Gastroesophageal sphincter (tissue), 4 donors: ENCODE measurements around the gene RGL1. TPM values are rescaled to one million over a fixed set of nuclear protein-coding genes. Genes with fewer than 3 reads are reported as not detected.

Source experiments
- ATAC-seq: fragments of 150-250 bp; one replicate; pipeline ENCODE4 v1.9.1; 2016; ENCODE audit warnings: mild to moderate bottlenecking, moderate library complexity
- H3K27ac ChIP-seq, 4 donors: fragments of 200-600 bp; sonication (generic) in 3 of 4; 1 replicate in 3 of 4; 2 replicates in 1 of 4; pipeline ENCODE4 v1.5.1; 2016 to 2019
- H3K27me3 ChIP-seq: fragments of 200-600 bp; sonication (generic); one replicate; pipeline ENCODE4 v1.5.1; 2019
- H3K36me3 ChIP-seq, 2 donors: fragments of 200-600 bp; sonication (generic); one replicate each; pipeline ENCODE4 v1.5.1; 2019; ENCODE audit warnings: control low read depth in 1 of 2
- H3K4me1 ChIP-seq, 3 donors: fragments of 200-600 bp; sonication (generic); 1 replicate in 2 of 3; 2 replicates in 1 of 3; pipeline ENCODE4 v1.5.1; 2016 to 2019; ENCODE audit warnings: control low read depth in 2 of 3
- H3K4me3 ChIP-seq, 2 donors: fragments of 200-600 bp; sonication (generic); one replicate each; pipeline ENCODE4 v1.5.1; 2019; ENCODE audit warnings: mild to moderate bottlenecking in 1 of 2, moderate library complexity in 1 of 2
- H3K9me3 ChIP-seq, 3 donors: fragments of 200-600 bp; sonication (generic); one replicate each; pipeline ENCODE4 v1.5.1; 2017 to 2019; ENCODE audit warnings: control low read depth in 2 of 3
- EP300 ChIP-seq: sonication (generic); formaldehyde crosslinking; IDR thresholded peaks from one replicate; pipeline ENCODE4 v1.6.1; 2017; ENCODE audit warnings: antibody characterized with exemption, mild to moderate bottlenecking
- POLR2A ChIP-seq, 2 donors: fragments of 450-650 bp; IDR thresholded peaks; one replicate each; pipeline ENCODE4 v1.6.1; 2017; ENCODE audit warnings: antibody characterized with exemption in 2 of 2, mild to moderate bottlenecking in 2 of 2, moderate library complexity in 1 of 2
- POLR2AphosphoS5 ChIP-seq: sonication (generic); formaldehyde crosslinking; IDR thresholded peaks from one replicate; pipeline ENCODE4 v1.6.1; 2017; ENCODE audit warnings: antibody characterized with exemption
- WGBS, 2 donors: methylation state at CpG; one replicate each; pipeline ENCODE4 v1.1.5; 2018; ENCODE audit warnings: low coverage in 1 of 2; 5-methylcytosine and 5-hydroxymethylcytosine counted together
- total RNA-seq, 4 donors: library from RNA; depleted of rRNA; stranded (reverse); fragments of >200 nt; gene quantifications; one replicate each; pipeline ENCODE4 v1.1.0, GENCODE V29; 2016
- TF ChIP-seq, protein P1 (sequence below), 4 experiments: fragments of 200-600 bp in 2 of 4; fragments of 450-650 bp in 2 of 4; sonication (generic) in 1 of 4; IDR thresholded peaks; one replicate each; pipeline ENCODE4 v1.5.1; 2017 to 2019; ENCODE audit warnings: antibody characterized with exemption in 4 of 4, mild to moderate bottlenecking in 2 of 4, moderate library complexity in 2 of 4

Gene RGL1
- total RNA-seq, 4 donors from 2014 or later = 31.3 to 57.8 (median 38.9) TPM

DNA sequence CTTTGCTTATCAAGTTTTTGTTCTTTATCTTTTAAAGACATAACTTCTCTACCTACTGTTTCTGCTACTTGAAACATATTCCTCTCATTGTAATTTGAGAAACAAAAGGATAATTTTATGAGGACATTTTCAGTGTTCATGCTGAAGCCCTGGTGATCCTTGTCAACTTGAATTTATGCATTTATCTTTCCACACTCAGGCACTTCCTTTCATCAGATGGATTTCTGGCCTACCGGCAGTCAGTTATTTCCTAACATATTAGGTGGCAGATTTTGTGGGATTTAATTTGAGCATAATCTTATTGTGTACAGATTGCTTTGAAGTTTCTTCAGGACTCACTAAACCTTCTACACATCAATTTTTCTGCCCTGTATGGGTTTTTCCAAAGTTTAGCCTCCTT lies 75.0 kb downstream of the RGL1 start:
- H3K9me3 ChIP-seq = no peaks in the 10 kb centered on the region
- TF ChIP-seq POLR2A (IDR thresholded peaks at IDR 0.05) = no peak
- no peak for TF ChIP-seq POLR2AphosphoS5
- no peak for TF ChIP-seq EP300
- TF ChIP-seq, protein P1, sequence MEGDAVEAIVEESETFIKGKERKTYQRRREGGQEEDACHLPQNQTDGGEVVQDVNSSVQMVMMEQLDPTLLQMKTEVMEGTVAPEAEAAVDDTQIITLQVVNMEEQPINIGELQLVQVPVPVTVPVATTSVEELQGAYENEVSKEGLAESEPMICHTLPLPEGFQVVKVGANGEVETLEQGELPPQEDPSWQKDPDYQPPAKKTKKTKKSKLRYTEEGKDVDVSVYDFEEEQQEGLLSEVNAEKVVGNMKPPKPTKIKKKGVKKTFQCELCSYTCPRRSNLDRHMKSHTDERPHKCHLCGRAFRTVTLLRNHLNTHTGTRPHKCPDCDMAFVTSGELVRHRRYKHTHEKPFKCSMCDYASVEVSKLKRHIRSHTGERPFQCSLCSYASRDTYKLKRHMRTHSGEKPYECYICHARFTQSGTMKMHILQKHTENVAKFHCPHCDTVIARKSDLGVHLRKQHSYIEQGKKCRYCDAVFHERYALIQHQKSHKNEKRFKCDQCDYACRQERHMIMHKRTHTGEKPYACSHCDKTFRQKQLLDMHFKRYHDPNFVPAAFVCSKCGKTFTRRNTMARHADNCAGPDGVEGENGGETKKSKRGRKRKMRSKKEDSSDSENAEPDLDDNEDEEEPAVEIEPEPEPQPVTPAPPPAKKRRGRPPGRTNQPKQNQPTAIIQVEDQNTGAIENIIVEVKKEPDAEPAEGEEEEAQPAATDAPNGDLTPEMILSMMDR (IDR thresholded peaks at IDR 0.05) = no peak
- ATAC-seq = no peak
- H3K27me3 ChIP-seq = no peaks in the 10 kb centered on the region
- 38% methylated on average over 1 of the region's 1 CpG; no CpG with 5 or more reads in 1 of the 2 donors for WGBS, 2 donors
- H3K36me3 ChIP-seq = peaks cover 4 to 32% of the 10 kb centered on the region in 2 donors
- no peak overlapping the region for H3K4me3 ChIP-seq
- peaks cover 11 to 80% (median 25%) of the 10 kb centered on the region in 3 donors for H3K4me1 ChIP-seq
- H3K27ac ChIP-seq = peak overlapping the region in 3 of 4 donors; percentile 21 to 50 (median 36)

DNA sequence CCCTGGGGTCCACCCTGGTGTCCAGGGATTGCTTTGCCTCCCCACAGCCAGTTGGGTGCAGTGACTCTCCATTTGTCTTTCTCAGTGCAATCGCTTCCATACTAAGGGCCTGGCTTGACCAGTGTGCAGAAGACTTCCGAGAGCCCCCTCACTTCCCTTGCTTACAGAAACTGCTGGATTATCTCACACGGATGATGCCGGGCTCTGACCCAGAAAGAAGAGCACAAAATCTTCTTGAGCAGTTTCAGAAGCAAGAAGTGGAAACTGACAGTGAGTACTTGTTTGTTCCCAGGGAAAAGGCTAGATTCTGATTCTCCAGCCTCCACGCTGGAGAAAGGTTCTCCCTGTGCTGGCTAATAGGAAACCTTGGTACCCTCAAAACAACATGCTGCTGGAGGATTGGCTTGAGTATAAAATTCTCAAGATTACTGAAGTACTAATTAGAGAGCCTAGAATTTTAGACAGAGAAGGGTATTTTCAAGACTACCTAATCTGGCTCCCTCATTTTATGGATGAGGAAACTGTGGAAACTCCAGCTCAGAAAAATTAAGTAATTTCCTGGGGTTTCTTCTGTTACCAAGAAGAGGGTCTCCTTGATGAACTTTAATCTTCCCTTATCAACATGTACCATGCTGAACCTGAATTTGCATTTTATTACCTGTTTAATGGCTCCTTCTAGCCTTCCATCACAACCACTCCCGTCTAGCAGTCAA lies 75.8 kb downstream of the RGL1 start:
- H3K27me3 ChIP-seq = no peaks in the 10 kb centered on the region
- H3K9me3 ChIP-seq = no peaks in the 10 kb centered on the region
- H3K27ac ChIP-seq = peak overlapping the region in 3 of 4 donors; percentile 21 to 50 (median 36)
- TF ChIP-seq EP300 (no peak), POLR2A (IDR thresholded peaks at IDR 0.05) (no peak)
- TF ChIP-seq, protein P1 (IDR thresholded peaks at IDR 0.05) = no peak
- H3K36me3 ChIP-seq = peaks cover 4 to 39% of the 10 kb centered on the region in 2 donors
- no peak overlapping the region for H3K4me3 ChIP-seq
- ATAC-seq = no peak
- H3K4me1 ChIP-seq = peaks cover 11 to 77% (median 25%) of the 10 kb centered on the region in 3 donors
- 90 to 100% methylated on average over 2 of the region's 6 CpGs for WGBS, 2 donors

DNA sequence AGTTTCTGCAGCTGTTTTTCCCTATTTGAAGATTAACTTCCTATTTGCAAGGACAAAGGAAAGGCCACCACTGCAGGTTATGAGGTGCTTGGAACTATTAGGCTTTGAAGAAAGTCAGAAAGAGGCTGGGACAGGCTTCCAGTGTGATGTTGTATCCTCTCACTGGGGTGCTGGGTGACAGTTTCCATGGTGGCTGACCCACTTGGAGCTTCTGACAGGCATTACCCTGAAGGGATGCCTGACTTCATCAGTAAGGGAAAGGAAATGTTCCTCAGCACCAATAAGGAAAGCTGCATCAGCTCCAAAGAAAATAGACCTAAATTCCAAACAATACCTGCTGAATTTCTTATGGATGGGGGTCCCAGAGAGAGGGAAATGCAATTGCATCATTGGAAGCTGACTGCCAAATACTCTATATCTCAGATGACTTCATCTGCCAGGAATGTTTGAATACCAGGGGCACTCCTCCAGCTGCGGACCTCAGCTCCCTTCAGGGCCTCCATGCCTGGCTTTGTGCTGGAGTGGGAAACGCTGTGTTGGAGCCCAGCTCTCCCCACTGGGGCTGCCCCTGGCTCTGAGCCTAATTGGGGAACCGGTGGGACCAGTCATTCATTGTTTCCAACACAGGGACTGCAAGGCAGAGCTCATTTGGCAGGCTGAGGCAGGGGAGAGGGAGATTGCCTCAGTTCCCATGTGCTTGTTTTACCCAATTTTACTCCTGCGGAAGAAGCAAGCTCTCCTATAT lies 76.6 kb downstream of the RGL1 start:
- H3K4me1 ChIP-seq = peaks cover 14 to 76% (median 19%) of the 10 kb centered on the region in 3 donors
- peak; percentile 56 for ATAC-seq
- H3K27ac ChIP-seq = peak overlapping the region in 3 of 4 donors; percentile 21 to 50 (median 36)
- 32% methylated on average over 4 of the region's 4 CpGs; no CpG with 5 or more reads in 1 of the 2 donors for WGBS, 2 donors
- TF ChIP-seq POLR2A (IDR thresholded peaks at IDR 0.05) (no peak), EP300 (no peak), POLR2AphosphoS5 (no peak)
- TF ChIP-seq, protein P1 (IDR thresholded peaks at IDR 0.05) = no peak
- no peak overlapping the region for H3K4me3 ChIP-seq
- H3K9me3 ChIP-seq = no peaks in the 10 kb centered on the region
- H3K27me3 ChIP-seq = no peaks in the 10 kb centered on the region
- peaks cover 4 to 39% of the 10 kb centered on the region in 2 donors for H3K36me3 ChIP-seq

DNA sequence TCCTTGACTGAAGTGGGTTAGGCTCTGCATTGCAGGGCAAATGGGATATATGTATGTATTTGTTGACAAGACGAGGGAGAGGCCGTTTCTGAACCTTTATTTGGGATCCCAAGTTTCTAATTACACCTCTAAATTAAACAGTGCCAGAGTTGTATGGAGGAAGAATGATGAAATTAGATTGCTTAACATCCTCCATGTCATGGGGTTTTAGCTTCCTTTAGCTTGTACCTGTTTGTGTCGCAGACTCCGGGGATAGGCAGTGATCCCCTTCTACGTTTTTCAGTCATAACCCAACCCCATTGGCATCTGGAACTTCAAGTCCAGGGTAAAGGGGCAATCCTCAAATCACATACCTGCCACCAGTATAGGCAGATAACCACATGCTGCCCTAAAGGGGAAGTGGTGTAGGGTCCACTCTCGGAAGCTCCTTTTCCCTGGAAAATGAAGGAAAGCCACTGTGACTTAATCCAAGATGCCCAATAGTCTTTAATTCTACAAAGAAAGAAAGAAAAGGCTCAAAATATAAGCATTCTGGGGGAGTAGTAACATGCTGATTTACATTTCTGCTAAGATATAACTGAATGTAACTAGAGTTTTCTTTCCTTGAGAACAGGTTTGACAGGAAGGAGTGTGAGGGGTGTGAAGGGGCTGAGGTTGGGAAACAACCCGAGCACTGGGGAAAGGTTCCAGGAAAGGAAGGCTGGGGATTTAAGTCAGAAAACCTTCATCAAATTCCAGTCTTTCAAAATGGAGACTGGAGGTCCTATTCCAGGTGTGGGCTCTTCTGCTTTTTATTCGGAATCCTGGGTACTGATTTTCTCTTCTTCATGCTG lies 77.6 kb downstream of the RGL1 start:
- Histone ChIP-seq H3K4me3 (no peak overlapping the region), H3K4me1 (peaks cover 13 to 76% (median 16%) of the 10 kb centered on the region in 3 donors), H3K9me3 (no peaks in the 10 kb centered on the region), H3K27ac (peak overlapping the region in 1 of 4 donors; percentile 36), H3K27me3 (no peaks in the 10 kb centered on the region), H3K36me3 (peaks cover 4 to 39% of the 10 kb centered on the region in 2 donors)
- ATAC-seq = no peak
- TF ChIP-seq POLR2A (IDR thresholded peaks at IDR 0.05) (no peak), POLR2AphosphoS5 (no peak), EP300 (no peak)
- WGBS, 2 donors = 77 to 83% methylated on average over 2 to 5 of the region's 8 CpGs

DNA sequence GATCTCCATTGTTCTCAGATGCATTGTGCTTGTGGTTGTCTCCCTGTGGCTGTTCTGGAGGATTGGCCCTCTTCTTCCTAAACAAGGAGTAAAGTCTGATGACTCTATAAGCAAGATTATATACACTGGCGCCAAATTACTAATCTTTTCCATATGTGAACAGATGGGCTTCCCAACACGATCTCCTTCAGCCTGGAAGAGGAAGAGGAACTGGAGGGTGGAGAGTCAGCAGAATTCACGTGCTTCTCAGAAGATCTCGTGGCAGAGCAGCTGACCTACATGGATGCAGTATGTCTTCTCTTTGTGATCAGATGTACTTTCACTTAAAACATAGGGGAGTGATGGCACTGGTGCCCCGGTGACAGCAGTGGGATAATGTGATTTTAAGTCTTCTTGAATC lies 78.7 kb downstream of the RGL1 start:
- WGBS, 2 donors = 72 to 73% methylated on average over 5 of the region's 5 CpGs
- Histone ChIP-seq H3K4me3 (no peak overlapping the region), H3K27me3 (no peaks in the 10 kb centered on the region), H3K36me3 (peaks cover 4 to 39% of the 10 kb centered on the region in 2 donors), H3K9me3 (no peaks in the 10 kb centered on the region), H3K27ac (no peak overlapping the region), H3K4me1 (peaks cover 23 to 76% (median 24%) of the 10 kb centered on the region in 3 donors)
- TF ChIP-seq, protein P1 (IDR thresholded peaks at IDR 0.05) = no peak
- TF ChIP-seq POLR2A (IDR thresholded peaks at IDR 0.05) (no peak), EP300 (no peak), POLR2AphosphoS5 (no peak)
- ATAC-seq = no peak
